Peyer's patch (tissue), 4 donors: Measurements from ENCODE around the gene AMIGO3. TPM values are rescaled to one million over a fixed set of nuclear protein-coding genes. Genes with fewer than 3 reads are reported as not detected.

ENCODE experiments used
- DNase-seq, 3 donors: peaks; one replicate each; pipeline ENCODE4 v3.0.0-alpha.2; 2017 to 2019
- H3K27ac ChIP-seq, 4 donors: fragments of 200-600 bp; sonication (generic); one replicate each; pipeline ENCODE4 v1.5.1; 2016 to 2019
- H3K27me3 ChIP-seq, 2 donors: fragments of 200-600 bp; sonication (generic); one replicate each; pipeline ENCODE4 v1.5.1; 2019
- H3K36me3 ChIP-seq, 3 donors: fragments of 200-600 bp; sonication (generic); one replicate each; pipeline ENCODE4 v1.5.1; 2016 to 2019
- H3K4me1 ChIP-seq, 4 donors: fragments of 200-600 bp; sonication (generic); one replicate each; pipeline ENCODE4 v1.5.1; 2016 to 2019
- H3K4me3 ChIP-seq, 4 donors: fragments of 200-600 bp; sonication (generic); 1 replicate in 3 of 4; 2 replicates in 1 of 4; pipeline ENCODE4 v1.5.1; 2016 to 2019; ENCODE audit warnings: mild to moderate bottlenecking in 1 of 4
- H3K9me3 ChIP-seq, 4 donors: fragments of 200-600 bp; sonication (generic); one replicate each; pipeline ENCODE4 v1.5.1; 2016 to 2019; ENCODE audit warnings: mild to moderate bottlenecking in 1 of 4
- CTCF ChIP-seq, 6 experiments: fragments of 450-650 bp in 4 of 6; fragments of 200-600 bp in 2 of 6; sonication (generic) in 1 of 6; IDR thresholded peaks; one replicate each; pipeline ENCODE4 v1.5.1; 2017 to 2019; ENCODE audit warnings: antibody characterized with exemption in 6 of 6, mild to moderate bottlenecking in 3 of 6, moderate library complexity in 1 of 6
- POLR2A ChIP-seq, 2 donors: fragments of 450-650 bp; IDR thresholded peaks; one replicate each; pipeline ENCODE4 v1.5.1; 2017; ENCODE audit warnings: antibody characterized with exemption in 2 of 2, mild to moderate bottlenecking in 2 of 2, moderate library complexity in 2 of 2
- total RNA-seq, 4 donors: library from RNA; depleted of rRNA; stranded (reverse); fragments of >200 nt; gene quantifications; one replicate each; pipeline ENCODE4 v1.1.0, GENCODE V29; 2016

The AMIGO3 gene
- total RNA-seq, 4 donors from 2014 or later: 1.2 to 3.5 (median 2.9) TPM

GRCh38 chr3:49683162-49683561, 36.3 kb downstream of the AMIGO3 start:
- no peak for DNase-seq
- no peak overlapping the region for H3K27ac ChIP-seq
- H3K4me1 ChIP-seq: peaks cover 0 to 12% (median 0%) of the 10 kb centered on the region in 4 donors
- no peaks in the 10 kb centered on the region for H3K27me3 ChIP-seq
- H3K4me3 ChIP-seq: no peak overlapping the region
- H3K36me3 ChIP-seq: peaks cover 0 to 63% (median 0%) of the 10 kb centered on the region in 3 donors
- no peak for TF ChIP-seq POLR2A (IDR thresholded peaks at IDR 0.05)
- H3K9me3 ChIP-seq: no peaks in the 10 kb centered on the region

DNA sequence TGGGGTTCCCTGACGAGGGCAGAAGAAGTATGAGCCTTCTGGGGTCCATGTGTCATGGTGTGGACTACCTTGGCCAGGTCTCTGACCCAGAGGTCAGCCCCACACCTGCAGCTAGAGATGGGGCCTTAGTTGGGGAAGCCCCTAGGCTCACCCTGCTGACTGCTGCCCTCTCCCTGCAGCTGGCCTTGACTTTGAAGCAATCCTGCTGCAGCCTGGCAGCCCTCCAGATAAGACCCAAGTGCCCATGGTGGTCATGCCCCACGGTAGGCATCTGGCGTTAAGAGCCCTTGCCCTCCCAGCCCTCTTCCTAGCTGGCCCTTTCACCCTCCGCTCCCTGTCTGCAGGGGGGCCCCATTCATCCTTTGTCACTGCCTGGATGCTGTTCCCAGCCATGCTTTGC, 37.9 kb downstream of the AMIGO3 start:
- H3K36me3 ChIP-seq: peaks cover 0 to 79% (median 0%) of the 10 kb centered on the region in 3 donors
- no peak overlapping the region for H3K4me3 ChIP-seq
- H3K9me3 ChIP-seq: no peaks in the 10 kb centered on the region
- TF ChIP-seq CTCF (IDR thresholded peaks at IDR 0.05) (no peak), POLR2A (IDR thresholded peaks at IDR 0.05) (no peak)
- H3K4me1 ChIP-seq: peaks cover 0 to 4% (median 0%) of the 10 kb centered on the region in 4 donors
- H3K27ac ChIP-seq: no peak overlapping the region
- H3K27me3 ChIP-seq: no peaks in the 10 kb centered on the region
- no peak for DNase-seq

GRCh38 chr3:49681232-49681522, 38.3 kb downstream of the AMIGO3 start:
- no peak overlapping the region for H3K27ac ChIP-seq
- H3K4me1 ChIP-seq: peaks cover 0 to under 1% (median 0%) of the 10 kb centered on the region in 4 donors
- H3K36me3 ChIP-seq: peaks cover 0 to 83% (median 0%) of the 10 kb centered on the region in 3 donors
- H3K27me3 ChIP-seq: no peaks in the 10 kb centered on the region
- H3K4me3 ChIP-seq: no peak overlapping the region
- no peaks in the 10 kb centered on the region for H3K9me3 ChIP-seq
- DNase-seq: no peak
- no peak for TF ChIP-seq POLR2A (IDR thresholded peaks at IDR 0.05)
- TF ChIP-seq CTCF (IDR thresholded peaks at IDR 0.05): no peak

- H3K27ac ChIP-seq: no peak overlapping the region
- no peaks in the 10 kb centered on the region for H3K27me3 ChIP-seq
- DNase-seq: no peak
- H3K4me1 ChIP-seq: peaks cover 0 to 1% (median 0%) of the 10 kb centered on the region in 4 donors
- H3K4me3 ChIP-seq: no peak overlapping the region
- no peak for TF ChIP-seq CTCF (IDR thresholded peaks at IDR 0.05)
- TF ChIP-seq POLR2A (IDR thresholded peaks at IDR 0.05): no peak
- no peaks in the 10 kb centered on the region for H3K9me3 ChIP-seq
- peaks cover 0 to 88% (median 0%) of the 10 kb centered on the region in 3 donors for H3K36me3 ChIP-seq
Observed at GRCh38 chr3:49680493-49681231, 38.8 kb downstream of the AMIGO3 start.

- Histone ChIP-seq H3K9me3 (no peaks in the 10 kb centered on the region), H3K4me1 (peaks cover 0 to 17% (median 6%) of the 10 kb centered on the region in 4 donors), H3K27me3 (no peaks in the 10 kb centered on the region), H3K36me3 (peaks cover 0 to 54% (median 0%) of the 10 kb centered on the region in 3 donors), H3K27ac (no peak overlapping the region), H3K4me3 (no peak overlapping the region)
- DNase-seq: no peak
- no peak for TF ChIP-seq POLR2A (IDR thresholded peaks at IDR 0.05)
- TF ChIP-seq CTCF (IDR thresholded peaks at IDR 0.05): no peak
Observed at GRCh38 chr3:49675912-49676311, 43.6 kb downstream of the AMIGO3 start.

DNA sequence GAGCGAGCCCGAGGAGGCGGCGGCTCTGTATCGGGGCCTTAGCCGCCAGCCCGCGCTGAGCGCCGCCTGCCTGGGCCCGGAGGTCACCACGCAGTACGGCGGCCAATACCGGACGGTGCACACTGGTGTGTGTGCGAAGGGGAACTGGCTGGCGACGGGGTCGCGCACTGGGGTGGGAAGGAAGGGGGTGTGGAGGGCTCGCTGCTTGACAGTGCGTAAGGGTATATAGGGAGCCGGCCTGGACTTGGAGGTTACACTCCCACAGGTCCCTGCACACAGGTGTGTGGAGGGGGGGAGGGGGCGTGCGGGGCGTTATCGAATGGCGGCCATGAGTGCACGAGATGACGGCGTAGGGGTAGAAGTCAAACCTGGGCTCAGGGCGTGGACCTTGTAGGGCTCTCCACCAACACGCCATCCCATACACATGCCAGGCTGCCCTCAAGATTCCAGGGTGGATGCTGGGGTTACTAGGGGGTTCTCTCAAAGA, 44.9 kb downstream of the AMIGO3 start:
- Histone ChIP-seq H3K36me3 (peaks cover 0 to 40% (median 0%) of the 10 kb centered on the region in 3 donors), H3K4me1 (peaks cover 0 to 17% (median 6%) of the 10 kb centered on the region in 4 donors), H3K27me3 (no peaks in the 10 kb centered on the region), H3K27ac (peak overlapping the region; percentile 80 to 95 (median 94)), H3K4me3 (peak overlapping the region; percentile 73 to 95 (median 90)), H3K9me3 (no peaks in the 10 kb centered on the region)
- DNase-seq: peak in 1 of 3 donors; percentile 23
- TF ChIP-seq CTCF (IDR thresholded peaks at IDR 0.05): peak in 1 of 6 experiments; percentile 6
- no peak for TF ChIP-seq POLR2A (IDR thresholded peaks at IDR 0.05)
